Right renal cortex interstitium (tissue), 3 donors: ENCODE measurements around the gene SH3D19. TPM values are rescaled to one million over a fixed set of nuclear protein-coding genes. Genes with fewer than 3 reads are reported as not detected.
"Not testable (repeated sequence)": the region's sequence is repeated elsewhere in the genome, so short reads cannot be mapped to it uniquely, and the experiment has no call there.

Experiments
- DNase-seq, 3 donors: peaks; one replicate each; pipeline ENCODE4 v3.0.0-alpha.2; 2013; ENCODE audit warnings: low read depth in 3 of 3, low spot score in 2 of 3
- polyA plus RNA-seq, 3 donors: library from polyadenylated mRNA; unstranded; fragments of 120-200 nt; gene quantifications; one replicate each; pipeline ENCODE4 v1.2.1, GENCODE V29; 2013; ENCODE audit not compliant: insufficient read length in 3 of 3

The SH3D19 gene
- polyA plus RNA-seq, 3 donors: 25.0 to 27.5 (median 26.9) TPM

DNA sequence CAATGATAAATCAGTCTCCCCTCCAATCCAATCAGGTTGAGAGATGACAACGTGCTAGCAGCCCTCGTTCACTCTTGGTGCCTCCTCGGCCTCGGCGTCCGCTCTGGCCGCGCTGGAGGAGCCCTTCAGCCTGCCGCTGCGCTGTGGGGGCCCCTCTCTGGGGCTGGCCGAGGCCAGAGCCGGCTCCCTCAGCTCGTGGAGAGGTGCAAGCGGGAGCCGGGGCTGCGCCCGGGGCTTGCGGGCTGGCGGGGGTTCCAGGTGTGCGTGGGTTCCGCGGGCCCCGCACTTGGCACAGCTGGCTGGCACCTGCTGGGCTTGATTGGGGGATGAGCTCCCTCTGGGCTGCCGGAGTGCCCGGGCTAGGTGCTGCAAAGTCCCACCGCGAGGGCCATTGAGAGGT lies 89.4 kb downstream of the SH3D19 start:
- no peak for DNase-seq

DNA sequence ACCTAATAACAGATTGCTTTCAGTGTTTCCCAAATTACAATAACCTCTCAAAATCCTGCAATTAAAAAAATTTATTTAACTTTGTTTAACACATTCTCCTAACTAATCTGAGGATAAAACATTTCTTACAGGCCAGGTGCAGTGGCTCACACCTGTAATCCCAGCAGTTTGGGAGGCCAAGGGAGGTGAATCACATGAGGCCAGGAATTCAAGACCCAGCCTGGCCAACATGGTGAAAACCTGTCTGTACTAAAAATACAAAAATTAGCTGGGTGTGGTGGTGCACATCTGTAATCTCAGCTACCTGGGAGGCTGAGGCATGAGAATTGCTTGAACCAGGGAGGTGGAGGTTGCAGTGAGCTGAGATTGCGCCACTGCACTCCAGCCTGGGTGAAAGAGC lies 90.0 kb downstream of the SH3D19 start:
- not testable (repeated sequence) for DNase-seq

DNA sequence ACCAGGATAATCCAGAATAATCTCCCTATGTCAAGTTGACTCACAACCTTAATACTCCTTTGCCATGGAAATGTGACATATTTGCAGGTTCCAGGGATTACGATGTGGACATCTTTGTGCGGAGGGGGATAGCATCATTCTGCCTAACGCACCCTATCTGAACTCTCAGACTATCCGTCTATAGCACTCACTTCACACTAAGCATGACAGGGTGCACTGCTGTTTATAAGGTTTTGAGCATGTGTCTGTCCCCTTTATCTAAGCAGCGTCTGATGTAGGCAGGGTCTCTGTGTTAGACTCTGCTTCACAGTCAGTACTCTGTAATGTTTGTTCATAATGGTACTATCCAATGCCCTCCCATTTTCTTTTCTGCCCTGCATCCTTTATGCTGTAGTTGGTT lies 91.8 kb downstream of the SH3D19 start:
- DNase-seq: no peak

DNA sequence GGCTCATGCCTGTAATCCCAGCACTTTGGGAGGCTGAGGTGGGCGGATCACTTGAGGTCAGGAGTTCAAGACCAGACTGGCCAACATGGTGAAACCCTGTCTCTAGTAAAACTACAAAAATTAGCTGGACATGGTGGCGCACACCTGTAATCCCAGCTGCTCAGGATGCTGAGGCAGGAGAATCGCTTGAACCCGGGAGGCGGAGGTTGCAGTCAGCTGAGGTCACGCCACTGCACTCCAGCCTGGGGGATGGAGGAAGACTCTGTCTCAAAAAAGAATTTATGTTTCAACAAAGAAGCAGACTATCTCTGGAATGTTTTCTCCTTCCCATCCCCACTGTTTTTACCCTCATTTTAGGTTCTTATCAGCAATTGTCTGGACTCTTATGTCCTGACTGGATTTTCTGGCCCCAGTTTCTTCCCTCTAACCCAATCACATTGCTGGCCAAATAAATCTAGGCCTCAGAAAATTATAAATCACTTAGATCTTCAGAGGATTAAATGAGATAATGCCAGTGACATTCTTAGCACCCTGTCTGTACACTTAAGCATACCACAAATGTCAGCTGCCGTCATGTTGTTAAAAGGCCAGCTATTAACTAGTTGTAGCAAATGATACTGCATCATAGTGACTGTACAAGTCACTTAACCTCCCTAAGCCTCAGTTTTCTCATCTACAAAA lies 93.3 kb downstream of the SH3D19 start:
- DNase-seq: no peak

DNA sequence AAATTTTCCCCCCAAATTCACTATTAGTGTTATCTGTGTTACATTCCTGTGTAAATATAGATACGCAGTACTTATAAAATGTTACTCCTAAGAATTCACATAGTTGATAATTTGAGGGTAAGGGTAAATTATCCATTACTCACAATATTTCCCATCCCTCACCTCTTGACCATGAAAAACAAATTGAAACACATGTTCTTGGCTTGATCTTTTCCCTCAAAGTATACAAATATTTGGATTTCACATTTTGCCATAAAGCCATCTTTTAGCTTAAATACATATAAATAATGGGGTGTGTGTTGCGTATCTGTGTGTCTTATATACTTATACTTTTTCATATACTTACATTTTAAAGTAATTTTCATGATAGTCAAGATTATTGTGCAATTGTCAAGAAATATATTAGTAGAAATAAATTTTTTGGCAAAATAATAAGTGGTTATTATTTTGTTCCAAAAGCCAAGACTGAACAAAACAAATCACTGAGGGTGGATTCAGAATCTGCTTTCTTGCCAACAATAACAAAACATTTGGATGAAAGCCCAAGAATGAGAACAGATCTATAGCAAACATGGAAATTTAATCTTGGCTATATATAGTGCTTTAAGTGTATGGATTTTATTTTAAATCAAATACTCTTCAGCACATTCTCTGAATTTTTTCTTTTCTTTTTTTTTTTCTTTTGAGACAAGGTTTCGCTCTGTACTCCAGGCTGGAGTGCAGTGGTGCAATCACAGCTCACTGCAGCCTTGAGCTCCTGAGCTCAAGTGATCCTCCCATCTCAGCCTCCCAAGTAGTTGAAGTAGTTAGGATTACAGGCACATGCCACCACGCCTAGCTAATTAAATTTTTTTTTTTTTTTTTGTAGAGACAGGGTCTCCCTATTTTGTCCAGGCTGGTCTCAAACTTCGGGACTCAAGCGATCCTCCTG lies 97.0 kb downstream of the SH3D19 start:
- DNase-seq: no peak

DNA sequence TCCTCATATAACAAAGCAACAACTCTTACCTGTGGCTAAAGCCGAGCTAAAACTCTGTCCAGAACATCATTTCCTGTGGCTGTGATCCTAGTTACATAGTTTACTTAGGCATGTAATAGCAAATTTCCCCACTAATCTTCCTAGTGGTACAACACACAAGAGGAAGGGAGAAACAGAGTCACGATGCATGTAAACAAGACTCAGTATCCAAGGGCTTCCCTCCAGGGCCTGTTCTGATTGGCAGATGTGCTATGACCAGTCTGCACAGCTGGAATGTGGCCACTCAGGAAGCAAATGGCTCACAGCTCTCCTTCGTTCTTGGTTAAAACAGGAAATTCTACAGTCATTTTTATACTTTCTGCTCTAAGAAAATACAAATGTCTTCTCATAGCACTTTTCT lies 97.7 kb downstream of the SH3D19 start:
- DNase-seq: no peak

- no peak for DNase-seq
Measured at GRCh38 chr4:151227172-151227571, 98.2 kb downstream of the SH3D19 start.

GRCh38 chr4:151226004-151226932 lies 99.1 kb downstream of the SH3D19 start:
- DNase-seq: no peak

DNA sequence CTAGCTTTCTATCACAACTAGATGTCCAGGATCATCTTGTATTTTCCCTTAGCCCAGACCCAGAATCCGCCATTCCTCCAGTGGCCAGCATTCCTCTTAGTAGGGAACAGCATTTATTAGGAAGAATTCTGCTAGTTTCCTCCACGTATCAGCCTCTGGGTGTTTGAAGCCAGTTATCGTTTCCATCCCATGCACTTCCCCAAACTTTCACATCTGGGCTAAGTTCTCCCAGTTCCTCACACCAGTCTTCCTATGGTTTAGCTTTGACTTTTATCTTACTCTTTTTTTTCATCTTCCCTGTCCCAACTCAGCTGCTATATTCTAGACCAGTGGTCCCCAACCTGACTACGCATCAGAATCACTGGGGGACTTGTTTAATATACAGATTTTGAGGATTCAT lies 101.9 kb downstream of the SH3D19 start:
- no peak for DNase-seq

- no peak for DNase-seq
Measured at GRCh38 chr4:151219948-151220347, 105.5 kb downstream of the SH3D19 start.

DNA sequence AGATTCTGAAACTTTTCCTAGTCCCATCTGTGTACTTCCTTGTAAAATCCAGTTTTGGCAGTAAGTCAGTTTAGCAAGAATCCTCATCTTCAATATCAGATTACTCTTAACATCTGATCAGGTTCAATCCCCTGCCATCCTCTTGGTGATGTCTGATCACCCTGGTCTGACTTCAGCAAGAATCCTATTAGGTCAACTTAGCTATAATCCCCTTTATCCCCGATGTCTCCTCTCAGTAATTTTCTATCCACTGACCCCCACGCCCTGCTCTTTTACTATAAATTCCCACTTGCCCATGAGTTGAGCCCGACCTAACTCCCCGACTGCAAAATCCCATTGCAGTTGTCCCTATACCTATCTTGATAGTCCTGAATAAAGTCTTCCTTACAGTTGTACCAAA lies 106.3 kb downstream of the SH3D19 start:
- no peak for DNase-seq

DNA sequence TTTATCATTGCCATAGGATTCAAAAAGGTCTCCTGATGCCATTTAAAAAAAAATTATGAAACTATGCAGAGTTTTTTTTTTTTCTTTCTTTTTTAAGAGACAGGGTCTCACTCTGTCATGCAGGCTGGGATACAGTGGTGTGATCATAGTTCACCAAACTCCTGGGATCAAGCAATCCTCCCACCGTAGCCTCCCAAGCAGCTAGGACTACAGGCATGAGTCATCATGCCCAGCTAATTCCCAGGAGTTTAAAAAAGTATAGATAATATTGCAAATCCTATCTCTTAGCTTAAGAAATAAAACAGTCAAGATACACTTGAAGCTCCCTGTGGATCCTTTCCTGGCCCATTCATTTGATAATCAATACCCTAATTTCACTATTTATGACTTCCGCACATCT lies 107.1 kb downstream of the SH3D19 start:
- no peak for DNase-seq

DNA sequence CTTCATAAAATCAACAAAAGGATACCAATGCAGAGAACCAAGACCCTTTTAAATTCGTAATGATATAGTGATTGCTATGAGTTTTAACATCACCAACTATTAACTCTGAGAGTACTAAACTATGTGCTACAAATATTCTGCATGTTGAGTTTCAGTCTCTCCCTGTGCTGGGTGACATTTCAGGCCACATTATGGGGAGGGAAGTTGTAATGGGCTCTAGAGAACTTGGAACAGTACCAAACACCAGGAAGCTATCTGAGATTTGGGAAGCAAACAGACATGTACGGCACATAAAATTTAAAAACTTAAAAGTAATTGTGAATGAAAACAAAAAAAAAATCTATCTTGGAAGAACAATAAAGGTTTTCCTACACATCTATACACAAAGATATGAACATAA lies 108.1 kb downstream of the SH3D19 start:
- no peak for DNase-seq

DNA sequence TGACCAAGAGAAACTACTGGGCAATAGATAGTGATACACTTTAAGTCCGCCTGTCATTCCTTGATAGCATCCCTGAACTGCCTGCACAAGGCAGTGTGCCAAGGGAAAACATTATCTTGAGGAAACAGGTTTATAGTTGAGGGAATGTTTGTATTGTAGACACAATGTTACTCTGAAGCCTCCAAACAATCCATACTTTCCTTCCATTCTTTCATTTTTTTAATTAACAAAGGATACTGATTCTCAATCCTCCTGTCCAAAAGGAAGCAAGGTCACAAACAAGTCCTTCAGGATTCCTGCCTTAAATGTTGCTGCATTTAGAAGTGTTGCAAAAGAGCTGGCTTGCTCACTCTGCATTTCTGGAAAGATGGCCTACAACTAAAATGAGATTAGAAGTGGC lies 110.1 kb downstream of the SH3D19 start:
- DNase-seq: no peak

DNA sequence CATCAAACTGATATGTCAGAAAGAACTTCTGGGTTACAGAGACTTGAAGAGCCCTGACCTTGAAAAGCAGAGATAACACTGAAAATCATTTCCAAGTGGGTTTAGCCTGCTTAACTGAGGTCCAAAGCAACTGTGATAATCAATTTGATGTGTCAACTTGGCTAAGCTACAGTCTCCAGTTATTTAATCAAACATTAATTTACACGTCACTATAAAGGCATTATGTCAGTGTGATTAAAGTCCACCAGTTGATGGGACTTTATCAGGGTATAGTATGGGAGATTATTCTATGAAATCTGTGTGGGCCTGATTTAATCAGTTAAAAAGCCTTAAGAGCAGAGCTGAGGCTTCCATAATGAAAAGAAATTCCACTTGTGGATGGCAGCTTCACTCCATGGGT lies 117.5 kb downstream of the SH3D19 start:
- DNase-seq: no peak

DNA sequence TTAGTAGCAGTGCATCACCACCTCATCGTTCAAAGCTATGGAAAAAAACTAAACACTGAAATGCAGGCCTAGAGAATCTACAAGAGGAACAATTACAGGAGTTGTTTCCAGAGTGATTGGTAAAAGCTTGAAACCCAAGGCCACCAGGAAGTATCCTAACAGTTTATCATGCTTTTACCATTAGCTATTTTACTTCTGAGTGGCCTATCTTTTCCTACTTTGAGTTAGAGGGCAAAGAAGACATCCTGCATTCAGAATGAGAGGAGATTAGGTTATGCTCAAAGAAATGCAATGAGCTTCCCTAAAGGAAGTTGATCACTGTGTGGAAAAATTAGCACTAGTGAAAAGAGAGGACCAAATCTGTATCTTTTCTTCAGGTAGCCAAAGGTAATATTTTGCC lies 118.2 kb downstream of the SH3D19 start:
- no peak for DNase-seq

- DNase-seq: no peak
Measured at GRCh38 chr4:151206241-151207005, 119.0 kb downstream of the SH3D19 start.

DNA sequence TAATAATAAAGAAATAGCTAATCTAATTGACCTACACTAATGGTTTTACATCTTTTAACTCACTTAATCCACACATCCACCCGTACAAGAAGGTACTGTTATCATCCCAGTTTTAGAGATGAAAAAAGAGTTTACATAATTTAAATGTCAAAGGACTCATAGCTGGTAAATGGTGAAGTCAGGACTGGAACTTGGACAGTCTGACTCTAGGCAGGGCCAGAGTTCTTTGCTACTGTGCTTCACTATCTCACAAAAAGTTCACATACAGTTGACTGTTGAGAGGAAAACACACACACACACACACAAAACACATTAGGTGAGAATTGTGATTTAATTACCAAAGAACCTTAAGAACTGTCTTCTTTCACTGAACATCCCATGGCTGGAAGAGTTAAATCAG lies 119.7 kb downstream of the SH3D19 start:
- no peak for DNase-seq

GRCh38 chr4:151204925-151205524 lies 120.4 kb downstream of the SH3D19 start:
- DNase-seq: no peak
